ENCODE data around the gene TCERG1L.

GRCh38 chr10:131242007-131242406 lies 69.5 kb downstream of the TCERG1L start:
- TF ChIP-seq CTCF (IDR thresholded peaks at IDR 0.05) (no peak), POLR2A (IDR thresholded peaks at IDR 0.05) (no peak)
